ENCODE results near the gene SEC14L1. TPM values are rescaled to one million over a fixed set of nuclear protein-coding genes. Genes with fewer than 3 reads are reported as not detected.
"Not testable (repeated sequence)": the region's sequence is repeated elsewhere in the genome, so short reads cannot be mapped to it uniquely, and the experiment has no call there.

SEC14L1 gene
- total and polyA plus RNA-seq, 12 donors, result 61.8 to 255 (median 143) TPM

GRCh38 chr17:77248216-77249114 is 107.7 kb downstream of the SEC14L1 start:
- 64 to 73% (median 70%) methylated on average over 17 of the region's 17 CpGs for WGBS, 4 donors
- Histone ChIP-seq H3K9me3 (replicated peaks in 1 of 3) (no peaks in the 10 kb centered on the region), H3K36me3 (replicated peaks in 1 of 2) (no peaks in the 10 kb centered on the region), H3K27ac (no peak overlapping the region), H3K27me3 (no peaks in the 10 kb centered on the region), H3K4me3 (no peak overlapping the region), H3K4me1 (replicated peaks in 1 of 2) (peaks cover 0 to 9% of the 10 kb centered on the region in 2 donors)
- DNase-seq, result no peak
- intact Hi-C loops (cut with DNase I), result no loop called here
- no peak for TF ChIP-seq POLR2A (IDR thresholded peaks at IDR 0.05)
- TF ChIP-seq, protein P1, sequence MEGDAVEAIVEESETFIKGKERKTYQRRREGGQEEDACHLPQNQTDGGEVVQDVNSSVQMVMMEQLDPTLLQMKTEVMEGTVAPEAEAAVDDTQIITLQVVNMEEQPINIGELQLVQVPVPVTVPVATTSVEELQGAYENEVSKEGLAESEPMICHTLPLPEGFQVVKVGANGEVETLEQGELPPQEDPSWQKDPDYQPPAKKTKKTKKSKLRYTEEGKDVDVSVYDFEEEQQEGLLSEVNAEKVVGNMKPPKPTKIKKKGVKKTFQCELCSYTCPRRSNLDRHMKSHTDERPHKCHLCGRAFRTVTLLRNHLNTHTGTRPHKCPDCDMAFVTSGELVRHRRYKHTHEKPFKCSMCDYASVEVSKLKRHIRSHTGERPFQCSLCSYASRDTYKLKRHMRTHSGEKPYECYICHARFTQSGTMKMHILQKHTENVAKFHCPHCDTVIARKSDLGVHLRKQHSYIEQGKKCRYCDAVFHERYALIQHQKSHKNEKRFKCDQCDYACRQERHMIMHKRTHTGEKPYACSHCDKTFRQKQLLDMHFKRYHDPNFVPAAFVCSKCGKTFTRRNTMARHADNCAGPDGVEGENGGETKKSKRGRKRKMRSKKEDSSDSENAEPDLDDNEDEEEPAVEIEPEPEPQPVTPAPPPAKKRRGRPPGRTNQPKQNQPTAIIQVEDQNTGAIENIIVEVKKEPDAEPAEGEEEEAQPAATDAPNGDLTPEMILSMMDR (IDR thresholded peaks at IDR 0.05), result no peak

DNA sequence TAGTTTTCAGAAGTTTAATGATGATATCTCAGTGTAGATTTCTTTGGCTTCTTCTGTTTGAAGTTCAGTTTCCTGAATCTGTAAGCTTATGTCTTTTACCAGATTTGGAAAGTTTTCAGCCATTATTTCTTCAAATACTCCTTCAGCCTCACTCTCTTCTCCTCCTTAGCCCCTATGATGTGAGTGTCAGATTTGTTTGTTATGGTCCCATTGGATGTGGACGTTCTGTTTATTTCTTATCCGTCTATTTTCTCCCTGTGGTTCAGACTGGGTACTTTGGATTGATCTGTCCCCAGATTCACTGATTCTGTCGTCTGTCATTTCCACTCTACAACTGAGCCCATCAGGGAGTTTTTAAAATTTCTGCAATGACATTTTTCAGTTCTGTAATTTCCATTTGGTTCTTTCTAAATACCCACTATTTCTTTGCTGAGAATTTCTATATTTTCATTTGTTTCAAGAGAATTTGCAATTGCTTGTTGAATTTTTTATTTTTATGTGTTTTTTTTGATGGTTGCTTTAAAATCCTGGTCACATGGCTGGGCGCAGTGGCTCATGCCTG is 110.9 kb downstream of the SEC14L1 start:
- TF ChIP-seq, protein P1 (IDR thresholded peaks at IDR 0.05), result no peak
- TF ChIP-seq POLR2A (IDR thresholded peaks at IDR 0.05), result no peak
- Histone ChIP-seq H3K4me3 (no peak overlapping the region), H3K27ac (no peak overlapping the region), H3K9me3 (replicated peaks in 1 of 3) (no peaks in the 10 kb centered on the region), H3K36me3 (replicated peaks in 1 of 2) (no peaks in the 10 kb centered on the region), H3K27me3 (no peaks in the 10 kb centered on the region), H3K4me1 (replicated peaks in 1 of 2) (peaks cover 0 to 11% of the 10 kb centered on the region in 2 donors)
- DNase-seq, result no peak
- intact Hi-C loops (cut with DNase I), result loop anchor here in 1 of 2 donors (10.0 kb wide), 1 partner anchor 387 kb away; the partner anchor contains the start of gene MGAT5B
- 77 to 83% (median 80%) methylated on average over 4 of the region's 4 CpGs for WGBS, 4 donors

GRCh38 chr17:77252306-77252705 is 111.5 kb downstream of the SEC14L1 start:
- not testable (repeated sequence) for H3K4me3 ChIP-seq; H3K36me3 ChIP-seq (replicated peaks in 1 of 2); H3K4me1 ChIP-seq (replicated peaks in 1 of 2); H3K27ac ChIP-seq; DNase-seq; H3K9me3 ChIP-seq (replicated peaks in 1 of 3); H3K27me3 ChIP-seq
- intact Hi-C loops (cut with DNase I), result loop anchor here in 1 of 2 donors (10.0 kb wide), 1 partner anchor 388 kb away; the partner anchor contains the start of gene MGAT5B
- 43 to 50% (median 48%) methylated on average over 6 to 7 of the region's 7 CpGs for WGBS, 4 donors

DNA sequence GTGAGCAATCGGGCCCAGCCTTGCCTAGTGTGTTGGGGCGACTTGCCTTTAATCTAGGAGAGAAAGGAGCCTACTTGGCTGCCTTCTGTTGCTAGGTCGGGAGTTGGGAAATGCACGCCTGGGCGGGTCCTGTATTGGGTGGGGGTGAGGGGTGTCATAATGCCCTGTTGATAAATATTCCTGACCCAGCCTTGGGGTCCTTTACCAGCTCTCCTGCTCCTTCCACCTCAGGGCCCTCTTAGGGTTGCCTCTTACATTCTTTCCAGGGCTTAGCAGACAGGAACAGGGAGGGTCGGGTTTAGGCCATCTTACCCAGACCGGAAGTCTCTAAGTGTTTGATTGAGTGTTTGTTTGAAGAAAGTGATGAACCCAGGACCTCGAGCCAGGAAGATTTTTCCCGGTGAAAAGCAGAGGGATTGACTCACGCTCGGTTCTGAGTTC is 112.9 kb downstream of the SEC14L1 start:
- Histone ChIP-seq H3K36me3 (replicated peaks in 1 of 2) (no peaks in the 10 kb centered on the region), H3K27me3 (no peaks in the 10 kb centered on the region), H3K27ac (no peak overlapping the region), H3K4me1 (replicated peaks in 1 of 2) (peaks cover 0 to 5% of the 10 kb centered on the region in 2 donors), H3K4me3 (no peak overlapping the region), H3K9me3 (replicated peaks in 1 of 3) (no peaks in the 10 kb centered on the region)
- intact Hi-C loops (cut with DNase I), result loop anchor here in 1 of 2 donors (10.0 kb wide), 1 partner anchor 389 kb away; the partner anchor contains the start of gene MGAT5B
- no peak for DNase-seq
- TF ChIP-seq POLR2A (IDR thresholded peaks at IDR 0.05), result no peak
- TF ChIP-seq, protein P1 (IDR thresholded peaks at IDR 0.05), result no peak
- 71 to 77% (median 74%) methylated on average over 10 to 11 of the region's 11 CpGs for WGBS, 4 donors
